Measurements from ENCODE around the gene PI16.
A peak's percentile ranks its signal among the peaks of the same experiment; 100 is the strongest.
"Not testable (repeated sequence)": the region's sequence is repeated elsewhere in the genome, so short reads cannot be mapped to it uniquely, and the experiment has no call there.

PI16 gene

DNA sequence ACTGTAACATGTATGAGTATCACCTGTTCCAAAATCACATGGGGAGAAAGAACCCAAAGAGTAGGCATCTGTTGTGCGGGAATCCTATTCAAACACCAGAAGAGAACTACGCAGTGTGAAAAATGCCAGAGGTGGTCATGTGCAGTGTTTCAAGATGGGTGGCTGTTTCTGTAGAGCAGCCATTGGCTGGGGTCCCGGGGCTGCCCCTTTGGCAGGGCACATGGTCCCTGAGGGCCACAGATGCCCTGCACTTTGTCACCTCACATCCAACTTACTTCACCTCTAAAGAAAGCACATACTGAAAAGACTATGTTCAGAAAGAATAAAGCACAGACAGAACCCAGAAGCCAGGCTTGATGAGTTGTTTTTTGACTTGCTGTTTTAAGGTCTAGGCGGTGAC, 19.1 kb downstream of the PI16 start:
- no peak for DNase-seq

GRCh38 chr6:36975231-36976006, 20.9 kb downstream of the PI16 start:
- DNase-seq = no peak

DNA sequence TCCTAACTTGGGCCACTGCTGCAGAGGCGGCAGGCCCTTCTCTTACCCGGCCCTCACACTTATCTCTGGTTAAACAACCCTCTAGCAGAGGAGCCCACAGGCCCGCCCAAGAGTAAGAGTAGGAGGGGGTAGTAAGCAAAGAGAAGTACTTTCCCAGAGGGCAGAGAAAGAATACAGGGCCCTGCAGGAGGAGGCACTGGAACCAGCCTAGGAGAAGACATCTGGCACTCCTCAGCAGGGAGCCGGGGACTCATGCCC, 21.4 kb downstream of the PI16 start:
- DNase-seq = no peak

GRCh38 chr6:36976509-36976908, 22.0 kb downstream of the PI16 start:
- no peak for DNase-seq

- DNase-seq = no peak
Measured at GRCh38 chr6:36976931-36977330, 22.4 kb downstream of the PI16 start.

DNA sequence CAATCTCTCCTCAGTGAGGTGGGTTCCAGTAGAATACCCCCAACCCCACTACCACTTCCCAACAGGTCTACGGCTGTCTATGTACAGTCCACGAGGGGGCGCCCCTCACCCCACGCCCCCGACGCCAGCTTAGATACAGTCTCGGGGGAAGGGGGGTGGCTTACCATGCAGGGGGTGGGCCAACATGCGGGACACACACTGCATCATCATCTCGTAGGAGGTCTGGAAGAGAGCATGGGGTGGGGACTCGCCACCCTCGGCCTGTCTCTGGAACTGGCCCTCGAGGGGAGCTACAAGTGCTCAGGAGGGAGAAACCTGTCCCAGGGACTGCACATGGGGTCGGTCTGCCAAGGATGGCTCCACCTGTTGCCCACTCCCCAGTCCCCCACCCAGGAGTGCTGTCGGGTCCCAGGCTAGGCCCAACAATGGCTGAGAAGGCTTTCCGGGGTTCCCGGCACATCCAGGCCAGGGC, 23.0 kb downstream of the PI16 start:
- DNase-seq = no peak

DNA sequence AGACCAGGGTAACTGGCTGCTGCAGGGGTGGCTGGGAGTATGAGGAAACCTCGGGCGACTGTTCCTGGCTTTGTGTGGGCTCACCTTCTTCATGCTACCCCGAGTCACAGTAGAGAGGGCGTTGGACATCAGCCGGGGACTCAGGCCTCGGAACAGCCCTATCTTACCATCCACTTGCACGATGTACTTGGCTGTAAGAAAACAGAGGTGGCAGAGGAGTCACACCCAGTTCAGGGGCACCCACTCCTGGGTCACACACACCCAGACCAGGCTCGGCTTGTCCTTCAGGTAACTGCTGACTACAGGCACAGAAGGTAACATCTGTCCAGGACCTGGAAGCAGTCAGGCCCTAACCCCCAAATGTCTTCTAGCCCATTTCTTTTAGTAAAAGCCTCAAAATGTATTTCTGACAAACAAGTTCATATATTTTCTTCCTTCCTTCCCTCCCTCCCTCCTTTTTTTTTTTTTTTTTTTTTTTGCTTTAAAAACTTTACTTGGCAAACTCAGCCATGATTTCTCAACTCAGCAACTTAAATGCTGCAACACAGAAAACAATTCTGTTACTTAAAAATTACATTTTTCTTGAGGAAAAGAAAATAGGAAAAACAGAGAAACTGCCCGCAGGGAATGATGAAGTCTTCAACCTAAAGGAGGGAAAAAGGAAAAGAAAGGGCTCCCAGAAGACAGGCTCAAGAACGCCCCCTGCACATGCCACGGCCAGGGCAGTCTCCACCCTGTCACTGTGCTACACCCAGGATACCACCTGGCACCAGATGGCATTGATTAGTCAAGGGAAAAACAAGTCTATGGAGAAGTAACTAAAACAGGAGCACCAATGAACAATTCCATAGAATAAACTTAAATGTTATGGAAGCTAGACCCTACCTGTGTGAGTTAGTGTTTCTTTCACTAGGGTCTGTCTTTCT, 24.1 kb downstream of the PI16 start:
- no peak for DNase-seq

- DNase-seq = peak in 53 of 58 donors; percentile 4 to 85 (median 63)
Measured at GRCh38 chr6:36979347-36979742, 24.8 kb downstream of the PI16 start.

GRCh38 chr6:36980129-36980528, 25.6 kb downstream of the PI16 start:
- DNase-seq = no peak

DNA sequence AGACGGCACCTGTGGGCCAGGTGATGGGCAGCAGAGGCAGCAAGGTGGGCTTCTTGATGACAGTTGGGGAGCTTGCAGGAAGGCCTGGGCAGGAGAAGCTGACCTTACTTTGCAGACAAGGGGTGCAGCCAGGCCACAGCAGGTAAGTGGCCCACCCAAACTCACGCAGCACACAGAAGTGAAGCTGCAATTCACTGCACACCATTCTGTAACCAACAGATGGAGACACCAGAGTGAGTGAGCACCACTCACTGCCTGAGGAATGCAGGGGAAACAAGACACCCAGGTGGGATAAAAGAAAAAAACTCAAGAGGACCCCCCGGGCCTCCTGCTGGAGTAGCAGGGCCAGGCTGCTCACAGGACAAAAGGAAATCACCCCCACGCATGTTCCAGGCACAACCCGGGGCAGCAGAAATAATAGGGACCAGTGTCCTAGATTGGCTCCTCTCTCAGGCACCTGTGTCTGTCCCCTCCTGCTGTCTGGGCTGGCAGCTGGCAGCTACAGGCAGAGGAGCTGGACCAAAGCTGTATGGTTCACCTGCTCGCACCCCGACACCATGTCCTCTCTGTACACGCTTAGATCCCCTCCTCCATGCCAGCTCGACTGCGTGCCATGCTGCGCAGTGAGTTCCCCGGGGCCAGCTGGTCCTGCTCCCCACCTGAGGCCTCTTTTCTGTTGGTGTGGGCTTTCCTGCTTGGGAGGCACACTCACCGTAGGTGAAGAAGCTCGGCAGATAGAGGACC, 26.5 kb downstream of the PI16 start:
- peak in 3 of 58 donors; percentile 5 to 58 (median 25) for DNase-seq

DNA sequence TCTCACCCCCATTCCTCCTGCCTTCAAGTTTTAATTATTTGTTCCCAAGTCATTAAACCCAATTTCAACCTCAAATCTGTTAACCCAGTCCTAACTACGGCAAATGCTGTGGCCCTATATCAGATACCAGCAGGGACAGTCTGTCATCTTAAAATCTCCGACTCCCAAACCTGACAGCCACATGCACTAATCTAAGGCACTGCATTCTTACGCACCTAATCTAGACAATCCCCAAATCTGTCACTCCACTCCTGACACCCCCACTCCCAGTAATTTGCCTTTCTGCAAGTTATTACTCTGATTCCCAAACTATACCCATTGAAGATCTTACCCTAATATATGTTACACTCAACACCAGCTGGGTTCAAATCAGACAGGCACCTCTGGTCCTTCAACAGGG, 29.0 kb downstream of the PI16 start:
- DNase-seq = no peak

GRCh38 chr6:36984581-36985416, 30.3 kb downstream of the PI16 start:
- DNase-seq = peak in 26 of 58 donors; percentile 7 to 66 (median 30)

GRCh38 chr6:36985417-36985807, 30.9 kb downstream of the PI16 start:
- peak in 1 of 58 donors; percentile 45 for DNase-seq

DNA sequence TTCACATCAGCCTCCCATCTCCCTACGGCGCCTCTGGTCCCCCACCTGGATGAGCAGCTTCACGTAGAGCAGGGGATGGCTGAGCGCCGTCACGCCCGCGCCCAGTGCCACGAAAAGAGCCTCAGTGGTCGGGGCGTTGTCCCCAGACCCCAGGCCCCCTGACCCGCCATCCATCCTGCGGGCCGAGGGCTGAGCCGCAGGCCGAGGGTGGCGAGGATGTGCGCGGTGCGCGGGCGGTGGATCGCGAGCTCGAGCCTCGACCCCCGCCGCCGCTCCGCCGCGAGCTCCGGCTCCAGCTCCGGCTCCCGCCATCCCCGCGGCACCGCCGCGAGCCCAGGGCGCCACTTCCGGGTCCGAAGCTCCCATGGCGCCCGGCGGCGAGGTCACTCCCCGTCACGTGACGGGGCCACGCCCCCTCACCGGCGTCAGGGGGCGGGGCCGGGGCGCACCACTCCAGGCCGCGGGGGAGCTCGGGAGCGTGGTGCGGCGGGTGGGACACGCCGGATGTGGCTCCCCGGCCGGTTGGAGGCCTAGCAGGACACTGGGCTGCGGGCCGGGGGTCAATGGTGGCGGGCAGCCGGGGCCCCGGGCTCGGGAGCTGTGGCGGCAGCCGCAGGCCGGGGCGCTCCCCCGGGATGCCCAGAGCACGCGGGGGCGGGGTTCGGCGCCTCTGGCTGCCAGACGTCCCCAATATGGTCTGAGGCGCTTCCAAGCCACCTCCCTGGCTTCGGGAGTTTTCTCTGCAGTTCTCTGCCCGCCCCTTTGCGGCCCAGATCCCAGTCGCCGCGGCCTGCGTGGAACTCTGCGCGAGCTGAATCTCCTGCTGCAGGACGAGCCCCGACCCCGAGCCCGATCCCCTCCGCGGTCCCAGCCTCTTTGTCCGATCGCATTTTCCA, 31.5 kb downstream of the PI16 start, which contains the start of gene MTCH1:
TSS of gene MTCH1 (minus strand) at position 389 of the 896 bp plus-strand sequence. CDS start at position 366, 23 bp downstream.
- peak; percentile 70 to 97 (median 92) for DNase-seq

- DNase-seq = peak in 1 of 58 donors; percentile 65
Measured at GRCh38 chr6:36986704-36987047, 32.1 kb downstream of the PI16 start.

DNA sequence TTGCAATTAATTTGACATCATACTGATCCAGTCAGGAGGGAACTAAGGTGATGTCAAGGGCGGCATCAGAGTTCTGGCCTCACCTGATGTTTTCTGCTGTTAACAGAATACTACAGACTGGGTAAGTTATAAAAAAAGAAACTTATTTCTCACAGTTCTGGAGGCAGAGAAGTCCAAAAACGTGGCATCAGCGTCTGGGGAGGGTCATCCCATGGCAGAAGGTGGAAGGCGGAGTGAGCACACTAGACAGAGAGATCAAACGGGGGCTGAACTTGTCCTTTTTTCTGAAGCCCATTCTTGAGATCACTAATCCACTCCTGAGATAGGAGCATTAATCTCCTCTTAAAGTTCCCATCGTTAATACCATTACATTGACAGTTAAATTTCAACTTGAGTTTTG, 34.7 kb downstream of the PI16 start:
- no peak for DNase-seq

DNA sequence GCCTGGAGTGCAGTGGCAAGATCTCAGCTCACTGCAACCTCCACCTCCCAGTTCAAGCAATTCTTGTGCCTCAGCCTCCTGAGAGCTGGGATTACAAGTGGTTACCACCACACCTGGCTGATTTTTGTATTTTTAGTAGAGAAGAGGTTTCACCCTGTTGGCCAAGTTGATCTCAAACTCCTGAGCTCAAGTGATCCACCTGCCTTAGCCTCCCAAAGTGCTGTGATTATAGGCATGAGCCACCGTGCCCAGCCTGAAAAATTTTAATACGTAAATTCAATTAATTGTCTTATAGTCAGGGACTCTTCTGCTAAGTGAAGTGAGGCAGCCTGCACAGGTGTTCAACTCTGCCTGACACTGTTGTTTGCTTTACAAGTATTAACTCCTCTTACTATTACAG, 35.9 kb downstream of the PI16 start:
- not testable (repeated sequence) for DNase-seq

- peak in 52 of 58 donors; percentile 27 to 88 (median 66) for DNase-seq
Measured at GRCh38 chr6:36997811-36998722, 43.5 kb downstream of the PI16 start.

DNA sequence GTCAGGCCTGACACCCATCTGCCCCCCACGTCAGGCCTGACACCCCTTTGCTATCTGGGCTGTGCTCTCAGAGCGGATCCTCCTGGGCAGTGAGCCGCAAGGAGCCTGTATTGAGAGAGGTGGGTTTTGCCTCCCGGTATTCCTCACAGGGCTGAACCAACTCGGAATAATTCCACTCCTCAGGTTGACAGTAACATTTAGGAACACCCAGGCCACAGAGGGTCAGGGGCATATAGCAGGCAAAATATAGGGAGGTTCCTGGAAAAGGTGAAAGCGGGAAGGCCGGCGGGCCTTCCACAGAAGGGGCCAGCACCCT, 44.1 kb downstream of the PI16 start:
- DNase-seq = peak in 3 of 58 donors; percentile 48 to 58 (median 49)
